ENCODE measurements around the gene CYSTM1.
A peak's percentile ranks its signal among the peaks of the same experiment; 100 is the strongest.

CYSTM1 gene

DNA sequence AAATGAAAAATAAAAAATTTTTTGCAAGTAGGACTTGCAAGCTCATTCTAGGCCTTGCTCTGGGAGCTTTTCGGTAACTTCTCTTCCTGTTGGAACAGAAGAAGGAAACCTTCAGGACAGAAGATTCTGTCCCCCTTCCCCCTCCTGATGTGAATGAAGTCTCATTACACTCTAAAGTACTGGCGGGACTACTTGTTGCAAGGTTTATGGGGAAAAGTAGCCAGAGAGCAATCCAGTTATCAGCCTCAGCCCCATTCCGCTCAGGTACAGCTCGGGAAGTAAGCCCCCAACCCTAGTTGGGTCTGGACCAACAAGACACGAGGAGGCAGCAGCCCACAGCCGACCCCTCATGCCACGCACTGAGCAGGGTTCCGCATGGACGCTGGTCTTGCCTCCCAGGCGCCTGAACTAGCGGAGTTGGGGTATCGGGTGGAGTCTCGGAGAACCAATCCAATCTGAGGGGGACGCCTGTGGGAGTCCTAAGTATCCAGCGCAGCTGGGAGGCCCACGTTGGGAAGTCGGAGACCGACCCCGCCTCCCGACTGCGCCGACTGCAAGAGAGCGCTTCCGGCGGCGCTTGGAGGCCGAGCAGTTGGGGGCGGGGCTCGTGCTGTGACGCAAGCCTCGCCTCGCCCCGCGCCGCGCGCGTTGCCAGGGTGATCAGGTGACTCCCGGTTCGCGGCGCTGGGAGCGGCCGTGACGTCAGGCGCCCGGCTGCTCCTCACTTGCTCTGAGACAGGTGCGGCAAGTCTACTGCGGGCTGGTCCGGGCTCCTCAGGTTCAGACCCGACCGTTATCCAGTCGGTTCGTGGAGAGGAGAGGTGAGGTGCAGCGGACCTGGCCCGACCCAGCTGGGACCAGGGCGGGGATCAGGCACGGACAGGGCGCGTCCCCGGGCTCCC is at the start of gene CYSTM1:
Gene CYSTM1, plus strand, starts transcription at position 724 of the 902 bp plus-strand sequence. CDS start 19,278 bp downstream, outside the sequence.
- peak; percentile 90 for DNase-seq

- no peak for DNase-seq
Measured at GRCh38 chr5:140125637-140126036, 49.4 kb upstream of the CYSTM1 start, which contains the start of gene IGIP. TSS of gene IGIP (plus strand) at chr5:140125937. CDS start at chr5:140128477, 2,540 bp downstream.

DNA sequence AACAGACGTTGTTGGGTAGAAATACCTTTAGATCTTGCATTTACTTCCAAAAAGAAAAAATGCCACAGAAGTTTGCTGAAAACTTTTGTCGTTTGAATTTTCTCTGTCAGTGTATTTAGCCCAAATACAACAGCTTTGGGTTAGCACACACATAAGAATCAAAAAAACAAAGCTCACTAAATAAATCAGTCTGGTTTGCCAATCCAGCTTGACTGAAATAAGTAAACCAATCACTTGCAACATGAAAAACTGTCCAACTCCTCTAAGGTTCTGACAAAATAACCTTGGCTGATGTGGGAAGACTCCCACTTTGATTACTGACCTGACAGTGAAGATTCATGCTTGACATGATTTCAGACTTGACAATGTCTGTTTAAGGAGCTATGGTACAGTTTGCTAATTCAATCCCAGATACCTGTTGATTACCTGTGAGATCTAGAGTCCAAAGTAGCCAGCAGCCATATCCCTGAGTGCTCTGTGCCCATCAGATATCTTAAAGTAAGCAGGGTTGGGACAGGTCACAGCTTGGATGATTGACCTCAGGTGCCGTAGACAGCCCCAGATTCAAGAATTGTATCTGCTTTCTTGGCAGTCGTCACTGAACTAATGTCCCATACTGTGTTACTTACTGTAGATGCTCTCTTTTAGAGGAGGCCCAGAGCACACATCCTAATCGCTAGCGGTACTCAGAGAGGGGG is 48.5 kb upstream of the CYSTM1 start:
- DNase-seq, result no peak

GRCh38 chr5:140128376-140128775 is 46.6 kb upstream of the CYSTM1 start:
- DNase-seq, result no peak

- no peak for DNase-seq
Measured at GRCh38 chr5:140130949-140131733, 43.8 kb upstream of the CYSTM1 start.

GRCh38 chr5:140131967-140132409 is 43.0 kb upstream of the CYSTM1 start:
- peak; percentile 97 for DNase-seq

GRCh38 chr5:140133514-140134167 is 41.3 kb upstream of the CYSTM1 start:
- DNase-seq, result no peak

- DNase-seq, result no peak
Measured at GRCh38 chr5:140134277-140134935, 40.6 kb upstream of the CYSTM1 start.

DNA sequence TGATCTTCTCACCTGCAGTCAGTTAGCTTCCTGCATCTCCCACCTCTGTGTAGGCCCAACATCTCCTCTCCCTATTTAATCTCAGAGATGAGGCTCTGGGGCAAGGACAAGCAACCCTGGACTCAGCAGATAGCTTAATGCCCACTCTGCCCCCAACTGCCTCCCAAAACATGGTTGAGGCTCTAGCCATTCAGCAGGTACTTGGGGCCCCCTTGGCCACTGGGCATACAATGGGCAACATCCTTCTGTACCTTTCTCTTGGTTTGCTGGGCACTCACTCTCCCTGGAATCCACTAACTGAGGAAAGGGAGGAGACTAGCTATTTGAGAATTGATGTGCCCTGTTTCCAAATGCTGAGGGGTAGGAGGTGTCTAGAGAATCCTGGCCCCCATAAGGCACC is 39.9 kb upstream of the CYSTM1 start:
- DNase-seq, result no peak

GRCh38 chr5:140136624-140137023 is 38.4 kb upstream of the CYSTM1 start:
- DNase-seq, result no peak

DNA sequence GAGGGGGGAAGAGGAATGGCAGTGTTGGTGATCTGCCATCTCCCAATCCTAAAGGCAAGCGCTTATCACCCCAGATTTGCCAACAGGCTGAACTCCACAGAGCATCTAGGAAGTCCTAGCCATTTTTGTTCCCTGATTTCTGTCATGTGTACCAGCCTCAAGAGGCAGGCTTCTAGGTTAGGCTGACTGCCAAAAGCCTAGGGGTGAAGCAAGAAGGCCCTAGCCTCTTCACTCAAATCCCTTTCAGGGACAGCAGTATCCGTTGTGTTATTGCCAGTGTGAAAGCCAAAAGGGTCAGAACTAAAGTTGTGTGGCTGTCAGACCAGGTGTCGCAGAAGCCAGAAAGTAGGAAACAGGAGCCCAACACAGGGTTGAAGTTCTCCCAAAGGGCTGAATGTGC is 34.6 kb upstream of the CYSTM1 start:
- DNase-seq, result no peak

- peak; percentile 50 for DNase-seq
Measured at GRCh38 chr5:140141241-140141640, 33.7 kb upstream of the CYSTM1 start.

- DNase-seq, result no peak
Measured at GRCh38 chr5:140142246-140142645, 32.7 kb upstream of the CYSTM1 start.

DNA sequence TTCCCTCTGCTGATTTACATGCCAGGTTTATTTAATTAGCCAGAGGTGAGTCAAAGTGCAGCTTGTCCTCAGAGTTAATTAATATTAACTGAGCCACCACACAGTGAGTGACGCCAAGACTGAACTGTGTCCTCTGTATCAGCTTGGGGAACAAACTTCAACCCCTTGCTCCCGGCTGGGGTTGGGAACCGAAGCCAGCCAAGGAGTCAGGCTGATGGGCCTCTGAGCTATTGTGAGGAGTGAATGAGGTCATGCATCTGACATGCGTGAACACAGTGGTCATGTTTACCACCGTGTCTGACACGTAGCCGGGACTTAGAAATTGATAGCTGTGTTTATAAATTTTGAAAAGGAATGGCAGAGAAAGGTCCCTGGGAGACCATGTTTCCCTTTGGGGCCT is 32.1 kb upstream of the CYSTM1 start:
- no peak for DNase-seq

DNA sequence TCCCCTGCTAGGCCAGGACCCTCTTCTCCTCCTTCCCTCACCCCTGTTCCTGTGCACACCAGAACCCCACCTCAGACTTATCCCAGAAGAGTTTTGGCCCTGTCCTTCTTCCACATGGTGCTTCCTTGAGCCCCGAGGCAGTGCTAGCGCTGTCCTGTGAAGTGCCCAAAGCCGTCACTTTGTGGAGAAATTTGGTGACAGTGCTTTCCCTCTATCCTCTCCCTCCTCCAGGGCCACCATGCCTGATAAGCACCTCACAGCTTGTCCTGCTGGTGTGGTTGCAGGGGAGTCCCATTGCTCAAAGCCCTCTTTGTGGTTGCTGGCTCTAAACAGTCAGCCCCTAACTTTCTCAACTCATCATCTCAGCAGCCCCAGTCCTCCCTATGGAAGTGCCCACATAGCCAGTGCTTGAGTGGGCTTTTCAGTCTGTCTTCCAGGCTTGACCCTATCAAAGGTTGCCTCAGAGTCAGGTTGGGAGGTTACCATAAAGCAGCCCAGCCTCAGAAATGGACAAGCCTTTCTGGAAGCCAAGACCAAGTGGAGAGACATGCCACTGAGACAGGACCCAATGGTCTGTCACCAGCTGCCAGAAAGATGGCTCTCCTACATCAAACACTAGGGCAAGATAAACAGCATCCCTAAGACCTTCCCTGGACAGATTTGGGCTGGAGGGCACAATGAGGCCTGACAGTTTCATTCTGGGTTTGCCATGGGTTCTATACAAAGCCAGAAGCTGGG is 31.3 kb upstream of the CYSTM1 start:
- no peak for DNase-seq

GRCh38 chr5:140145256-140145655 is 29.7 kb upstream of the CYSTM1 start:
- no peak for DNase-seq

- DNase-seq, result peak; percentile 64
Measured at GRCh38 chr5:140145818-140146522, 29.0 kb upstream of the CYSTM1 start.

DNA sequence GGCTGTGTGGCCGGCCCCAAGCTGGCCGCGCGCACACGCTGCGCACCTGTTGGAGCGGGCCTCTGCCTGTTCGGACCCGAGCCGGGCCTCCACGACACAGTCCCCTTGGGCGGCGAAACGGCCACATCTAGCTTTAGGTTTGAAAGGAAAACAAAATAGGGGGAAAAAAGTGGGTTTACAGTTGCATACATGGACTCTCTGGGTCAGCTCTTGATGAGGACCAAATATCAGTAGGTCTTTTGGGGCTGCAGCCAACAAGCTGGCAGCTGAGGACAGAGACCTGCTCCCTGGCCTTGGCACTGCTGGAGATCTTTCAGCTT is 28.5 kb upstream of the CYSTM1 start:
- DNase-seq, result no peak

DNA sequence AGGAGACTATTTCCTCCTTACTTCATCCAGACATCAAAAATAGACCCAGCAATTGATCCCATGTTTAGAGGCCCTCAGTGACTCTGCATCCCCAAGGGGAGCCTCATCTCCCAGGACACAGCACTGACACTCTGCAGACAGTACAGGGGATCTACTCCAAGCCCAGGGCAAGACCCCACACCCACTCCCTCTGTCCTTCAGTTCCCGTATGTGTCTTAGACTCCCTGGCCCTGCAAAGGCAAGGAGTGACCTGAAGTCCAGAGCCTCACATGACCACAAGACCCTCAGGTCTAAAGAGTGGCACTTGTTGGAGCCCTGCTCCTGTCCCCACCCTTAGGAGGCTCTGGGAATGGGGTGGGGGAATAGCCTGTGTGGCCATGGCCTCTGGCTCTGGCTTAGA is 27.5 kb upstream of the CYSTM1 start:
- DNase-seq, result no peak

- no peak for DNase-seq
Measured at GRCh38 chr5:140148508-140148907, 26.5 kb upstream of the CYSTM1 start.

GRCh38 chr5:140150201-140150600 is 24.8 kb upstream of the CYSTM1 start:
- DNase-seq, result no peak

All from fibroblast of upper back skin (primary cell).